GM10266 (cell line): Measurements from ENCODE around the gene OR7C1.
"Not testable (repeated sequence)": the region's sequence is repeated elsewhere in the genome, so short reads cannot be mapped to it uniquely, and the experiment has no call there.

ENCODE experiments used
- DNase-seq: peaks from one replicate; pipeline ENCODE4 v3.0.0; 2012; ENCODE audit errors: extremely low spot score
- CTCF ChIP-seq: IDR thresholded peaks from 2 replicates; pipeline ENCODE4 v1.5.1; 2012; ENCODE audit warnings: mild to moderate bottlenecking, low read depth; ENCODE audit not compliant: control insufficient read depth, insufficient read depth; ENCODE audit errors: missing control alignments

OR7C1 gene

GRCh38 chr19:14782626-14783409, 52.2 kb downstream of the OR7C1 start:
- no peak for TF ChIP-seq CTCF
- DNase-seq = no peak

- not testable (repeated sequence) for DNase-seq
Observed at GRCh38 chr19:14781713-14782536, 53.1 kb downstream of the OR7C1 start.

- not testable (repeated sequence) for DNase-seq
Observed at GRCh38 chr19:14780622-14781225, 54.3 kb downstream of the OR7C1 start.

- TF ChIP-seq CTCF = no peak
- DNase-seq = no peak
Observed at GRCh38 chr19:14779151-14779550, 55.8 kb downstream of the OR7C1 start.

GRCh38 chr19:14778110-14778845, 56.7 kb downstream of the OR7C1 start, which contains the start of gene ADGRE2:
Gene ADGRE2, minus strand, starts transcription at chr19:14778560. Its CDS starts 1,804 bp downstream, at chr19:14776756.
- not testable (repeated sequence) for DNase-seq

GRCh38 chr19:14777645-14778044, 57.3 kb downstream of the OR7C1 start:
- not testable (repeated sequence) for DNase-seq

- DNase-seq = no peak
- TF ChIP-seq CTCF = no peak
Observed at GRCh38 chr19:14775869-14776586, 59.0 kb downstream of the OR7C1 start.

- DNase-seq = not testable (repeated sequence)
Observed at GRCh38 chr19:14775326-14775725, 59.7 kb downstream of the OR7C1 start.

GRCh38 chr19:14774373-14774772, 60.6 kb downstream of the OR7C1 start:
- TF ChIP-seq CTCF = no peak
- no peak for DNase-seq

GRCh38 chr19:14773722-14774121, 61.3 kb downstream of the OR7C1 start:
- DNase-seq = not testable (repeated sequence)
